ENCODE data around the gene GPSM3.
"Not testable (repeated sequence)": the region's sequence is repeated elsewhere in the genome, so short reads cannot be mapped to it uniquely, and the experiment has no call there.

The GPSM3 gene

DNA sequence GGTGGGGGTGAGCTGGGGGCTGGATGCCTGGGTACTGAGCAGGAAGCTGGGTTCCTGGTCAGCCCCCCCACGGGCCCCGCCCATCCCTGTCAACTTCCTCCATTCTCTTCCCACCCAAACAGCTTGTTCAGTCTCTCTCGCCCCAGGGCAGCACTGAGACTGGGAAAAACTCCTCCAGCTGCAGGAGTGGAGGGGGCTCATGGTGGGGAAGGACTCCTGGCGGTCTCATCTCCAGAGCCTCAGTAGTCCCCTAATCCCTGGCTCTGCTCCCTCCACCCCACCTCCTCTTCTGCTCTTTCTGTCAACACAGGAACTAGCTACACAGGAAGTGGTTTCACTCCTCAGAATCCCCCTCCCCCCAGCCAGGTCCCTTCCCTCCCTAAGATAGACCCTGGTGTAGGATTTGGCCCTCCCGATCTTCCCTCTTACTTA is at the start of gene GPSM3:
TSS of gene GPSM3 (minus strand) at position 36 of the 432 bp plus-strand sequence. CDS start 130 bp downstream, outside the sequence.
- DNase-seq (ENCODE audit: low read depth), result no peak

DNA sequence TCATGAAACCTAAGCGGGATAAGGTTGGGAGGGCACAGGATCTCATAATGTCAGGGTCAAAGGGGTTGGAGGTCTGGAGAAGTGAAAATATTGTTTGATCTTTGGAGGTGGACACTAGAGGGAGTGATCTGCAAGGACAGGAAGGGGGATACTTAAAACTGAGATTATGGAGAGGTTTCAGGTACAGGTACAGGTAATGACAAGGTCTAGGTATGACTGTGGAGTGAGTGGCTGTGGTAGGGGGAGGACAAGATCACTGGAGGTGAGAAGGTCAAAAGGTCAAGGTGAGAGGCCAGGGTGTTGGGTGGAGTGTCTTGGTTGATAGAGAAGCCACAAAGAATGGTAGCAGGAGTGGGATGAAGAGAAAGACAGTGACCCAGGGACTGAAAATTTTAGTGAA is 48.2 kb upstream of the GPSM3 start:
- DNase-seq (ENCODE audit: low read depth), result no peak

DNA sequence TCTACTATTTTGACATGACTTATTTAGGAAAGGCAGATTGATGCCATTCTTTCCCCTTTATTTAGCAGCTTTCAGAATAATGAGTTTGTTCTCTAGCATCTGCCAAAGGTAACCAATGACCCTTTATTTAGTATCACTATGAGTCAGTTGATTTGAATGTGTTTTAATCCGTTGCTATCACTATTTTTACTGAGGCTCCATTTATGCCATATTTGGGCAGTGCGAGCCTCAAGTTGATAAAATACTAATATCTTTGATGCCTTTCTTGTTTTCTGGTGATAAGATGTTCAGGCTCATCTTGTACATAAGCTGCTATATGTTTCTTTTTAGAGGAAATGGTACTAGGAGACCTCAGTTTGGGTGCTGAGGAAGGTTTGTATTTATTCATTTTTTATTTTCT is 47.0 kb upstream of the GPSM3 start:
- DNase-seq (ENCODE audit: low read depth), result no peak

DNA sequence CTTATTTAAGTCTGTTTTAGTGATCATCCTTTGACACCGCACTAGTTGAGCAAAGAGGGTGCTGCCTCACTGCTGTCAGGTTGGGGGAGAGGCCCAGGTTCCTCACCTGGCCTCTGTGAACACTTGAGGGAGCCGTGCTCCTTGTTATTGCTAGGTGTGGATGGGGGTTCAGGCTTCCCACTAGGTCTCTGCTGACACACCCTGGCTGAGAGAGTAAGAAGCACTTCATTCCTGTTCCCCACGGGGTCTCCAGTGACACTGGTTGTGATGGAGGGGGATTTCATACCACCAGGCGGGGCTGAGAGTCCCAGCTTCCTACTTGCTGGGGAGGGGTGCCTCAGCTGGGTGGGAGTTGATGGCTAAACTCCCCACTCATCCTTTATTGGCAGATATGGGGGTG is 42.5 kb upstream of the GPSM3 start:
- no peak for DNase-seq (ENCODE audit: low read depth)

- DNase-seq (ENCODE audit: low read depth), result no peak
Observed at GRCh38 chr6:32226434-32226833, 34.0 kb upstream of the GPSM3 start.

GRCh38 chr6:32224696-32225095 is 32.3 kb upstream of the GPSM3 start:
- no peak for DNase-seq (ENCODE audit: low read depth)

DNA sequence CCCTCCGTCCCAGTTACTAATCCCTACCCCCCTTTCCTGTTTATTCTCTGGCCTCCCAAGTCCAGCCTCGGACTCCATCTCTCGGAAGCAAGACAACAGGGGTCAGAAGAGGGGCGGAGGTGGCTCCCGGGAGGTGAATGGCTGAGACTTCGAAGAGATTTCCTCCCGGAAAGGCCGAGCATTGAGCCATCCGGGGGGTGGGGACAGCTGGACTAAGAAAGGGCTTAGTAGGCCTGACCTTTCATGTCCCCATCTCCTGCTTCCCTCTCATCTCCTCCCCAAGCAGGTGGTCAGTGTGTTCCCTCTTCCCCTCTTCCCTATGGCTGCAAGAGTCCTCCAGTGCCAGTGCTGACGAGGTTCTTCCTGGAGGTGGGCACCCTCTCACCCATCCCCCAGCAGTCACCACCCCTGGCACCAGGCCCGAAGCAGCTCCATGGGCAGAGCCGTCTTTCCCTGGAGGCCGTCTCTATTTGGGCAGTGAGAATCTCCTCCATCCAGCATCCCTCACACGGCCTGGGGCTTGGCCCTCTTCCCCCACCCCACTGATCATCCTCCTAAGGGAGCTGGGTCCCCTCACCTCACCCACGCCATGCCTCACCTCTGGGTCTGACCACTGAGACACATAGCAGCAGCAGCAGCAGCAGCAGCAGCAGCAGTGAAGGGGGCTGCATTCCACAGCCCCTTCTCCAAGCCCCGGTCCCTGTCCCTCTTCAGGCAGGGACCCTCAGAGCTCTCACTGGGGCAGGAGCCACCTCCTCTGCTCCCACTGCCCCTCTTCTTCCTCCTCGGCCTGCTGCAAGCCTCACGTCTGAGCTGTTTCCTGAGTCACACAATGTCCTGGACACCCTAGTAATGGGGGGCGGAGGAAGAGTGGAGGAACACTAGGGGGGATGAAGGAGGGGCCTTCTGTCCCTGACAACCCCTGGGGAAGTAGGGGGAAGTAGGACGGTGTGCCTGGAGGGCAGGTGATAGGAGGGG is 31.1 kb upstream of the GPSM3 start, which contains the start of gene NOTCH4:
TSS of gene NOTCH4 (minus strand) at position 810 of the 978 bp plus-strand sequence. CDS start at position 671, 139 bp downstream.
- no peak for DNase-seq (ENCODE audit: low read depth)

DNA sequence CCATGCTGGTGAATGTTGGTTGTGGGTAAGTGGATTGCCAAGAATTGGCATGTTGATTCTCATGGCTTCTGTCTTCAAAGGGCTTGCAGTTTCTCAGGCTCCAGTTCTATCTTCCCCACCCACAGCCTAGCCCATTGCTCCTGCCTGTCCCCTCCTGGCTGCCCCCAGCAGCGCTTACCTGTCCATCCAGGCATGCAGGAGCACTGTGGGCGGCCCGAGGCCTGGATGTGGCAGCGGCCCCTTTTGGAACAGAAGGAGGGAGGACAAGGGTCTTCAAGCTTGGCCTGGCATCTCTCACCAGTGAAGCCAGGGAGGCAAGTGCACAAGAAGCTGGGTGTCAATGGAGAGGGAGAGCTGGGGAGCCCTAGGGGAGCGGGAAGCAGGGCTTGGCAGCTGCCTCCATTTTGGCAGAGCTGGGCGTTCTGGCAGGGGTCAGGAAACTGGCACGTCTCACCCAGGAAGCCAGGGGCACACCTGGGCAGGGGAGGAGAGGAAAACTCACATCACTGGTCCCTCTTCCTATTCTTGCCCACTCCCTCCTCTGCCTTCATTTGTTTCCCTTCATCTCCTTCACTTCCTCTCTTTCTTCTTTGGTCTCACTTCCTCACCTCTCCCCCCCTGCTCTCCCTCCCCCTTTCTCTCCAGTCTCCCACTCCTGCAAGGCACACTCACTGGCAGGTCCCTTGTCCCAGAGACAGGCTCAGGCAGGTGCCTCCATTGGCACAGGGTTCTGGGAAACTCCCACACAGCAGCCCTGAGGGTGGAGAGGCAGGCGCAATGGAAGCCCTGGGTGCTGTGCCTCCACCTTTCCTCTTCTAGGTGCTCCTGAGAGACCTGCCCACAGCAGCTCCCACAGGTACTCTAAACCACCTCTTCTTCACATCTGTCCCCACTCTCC is 30.1 kb upstream of the GPSM3 start:
- no peak for DNase-seq (ENCODE audit: low read depth)

DNA sequence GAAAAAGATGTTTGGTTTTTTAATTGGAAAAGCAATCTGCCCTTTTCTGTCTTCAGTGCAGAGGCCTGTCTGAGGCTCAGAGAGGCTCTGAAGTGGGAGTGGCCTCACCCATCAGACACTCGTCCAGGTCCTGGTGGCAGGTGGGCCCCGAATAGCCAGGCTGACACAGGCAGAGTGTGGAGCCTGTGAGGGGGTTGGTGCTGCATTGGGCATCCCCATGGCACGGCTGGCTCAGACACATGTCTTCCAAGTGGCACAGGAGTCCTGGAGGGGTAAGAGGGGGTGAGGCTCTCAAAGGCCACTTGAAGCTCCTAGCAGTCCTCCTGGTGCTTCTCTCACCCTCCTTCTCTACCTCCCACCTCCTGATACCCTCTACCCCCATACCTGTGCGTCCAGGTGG is 27.6 kb upstream of the GPSM3 start:
- no peak for DNase-seq (ENCODE audit: low read depth)

GRCh38 chr6:32218167-32218566 is 25.7 kb upstream of the GPSM3 start:
- no peak for DNase-seq (ENCODE audit: low read depth)

- DNase-seq (ENCODE audit: low read depth), result no peak
Observed at GRCh38 chr6:32216998-32217397, 24.6 kb upstream of the GPSM3 start.

DNA sequence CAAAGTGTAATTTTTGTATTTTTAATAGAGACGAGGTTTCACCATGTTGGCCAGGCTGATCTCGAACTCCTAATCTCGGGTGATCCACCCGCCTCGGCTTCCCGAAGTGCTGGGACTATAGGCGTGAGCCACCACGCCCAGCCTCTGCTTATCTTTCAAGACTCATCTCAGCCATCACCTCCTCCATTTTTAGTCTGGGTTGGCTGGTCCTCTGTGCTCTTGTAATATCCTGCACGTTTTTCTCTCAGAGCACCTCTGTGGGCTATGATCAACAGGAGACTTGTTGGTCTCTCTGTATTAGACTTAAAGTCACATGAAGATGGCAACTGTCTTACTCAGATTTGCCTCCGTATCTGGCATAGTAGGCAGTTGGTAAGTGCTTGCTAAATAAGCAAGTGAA is 23.8 kb upstream of the GPSM3 start:
- no peak for DNase-seq (ENCODE audit: low read depth)

GRCh38 chr6:32215617-32216016 is 23.2 kb upstream of the GPSM3 start:
- DNase-seq (ENCODE audit: low read depth), result no peak

GRCh38 chr6:32214126-32214525 is 21.7 kb upstream of the GPSM3 start:
- DNase-seq (ENCODE audit: low read depth), result no peak

- DNase-seq (ENCODE audit: low read depth), result no peak
Observed at GRCh38 chr6:32213649-32214048, 21.2 kb upstream of the GPSM3 start.

DNA sequence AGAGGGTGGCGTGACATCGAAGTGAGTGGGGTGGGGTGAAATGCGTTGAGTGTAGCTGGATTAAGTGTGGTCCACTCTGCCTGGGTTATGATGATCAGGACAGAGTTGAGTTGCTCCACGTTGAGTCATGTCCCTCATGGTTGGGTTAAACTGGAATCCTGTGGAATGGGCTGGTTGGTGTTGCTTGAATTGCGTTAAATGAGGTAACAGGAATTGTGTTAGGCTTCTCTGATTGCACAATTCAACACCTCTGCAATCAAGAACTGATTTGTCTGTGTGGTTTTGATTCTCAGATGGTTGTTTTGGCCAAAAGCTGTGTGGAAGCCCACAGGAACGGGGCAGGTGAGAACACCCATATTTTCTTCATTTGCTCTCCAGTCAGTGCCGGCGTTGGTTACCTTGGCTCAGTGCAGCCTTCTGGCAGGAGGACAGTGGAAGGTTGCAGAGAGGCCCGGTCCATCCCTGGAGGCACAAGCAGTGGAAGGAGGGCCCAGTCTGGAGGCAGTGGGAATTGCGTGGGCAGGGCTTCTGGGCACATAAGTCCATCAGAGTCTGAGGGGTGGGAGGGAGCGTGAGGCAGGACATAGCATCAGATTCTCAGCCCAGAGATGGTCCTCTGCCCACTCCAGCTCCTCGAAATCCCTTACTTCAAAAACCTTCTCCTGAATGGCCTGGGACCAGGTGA is 19.8 kb upstream of the GPSM3 start:
- no peak for DNase-seq (ENCODE audit: low read depth)

- not testable (repeated sequence) for DNase-seq (ENCODE audit: low read depth)
Observed at GRCh38 chr6:32211432-32211831, 19.0 kb upstream of the GPSM3 start.

- DNase-seq (ENCODE audit: low read depth), result no peak
Observed at GRCh38 chr6:32210191-32210601, 17.8 kb upstream of the GPSM3 start.

GRCh38 chr6:32208996-32209395 is 16.6 kb upstream of the GPSM3 start:
- DNase-seq (ENCODE audit: low read depth), result no peak

DNA sequence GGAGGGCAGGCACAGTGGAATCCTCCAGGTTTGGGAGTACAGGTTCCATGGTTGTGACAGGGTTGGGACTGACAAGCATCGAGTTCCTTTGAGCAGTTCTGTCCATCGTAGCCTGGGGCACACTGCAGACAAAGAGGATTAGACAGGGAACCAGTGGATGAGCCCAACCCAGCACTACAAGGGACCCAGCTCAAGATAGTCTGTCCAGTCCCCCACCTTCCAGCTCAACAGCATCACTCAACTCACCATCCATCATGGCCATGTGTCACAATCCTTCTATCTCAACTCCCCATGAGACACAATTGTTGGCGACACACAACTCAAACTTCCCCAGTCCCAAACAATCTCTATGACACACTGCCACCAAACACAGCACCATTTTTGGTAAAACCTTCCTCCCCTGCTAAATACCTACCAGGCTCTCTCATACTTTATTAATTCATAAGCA is 11.8 kb upstream of the GPSM3 start:
- no peak for DNase-seq (ENCODE audit: low read depth)

GRCh38 chr6:32203426-32204267 is 11.2 kb upstream of the GPSM3 start:
- no peak for DNase-seq (ENCODE audit: low read depth)

Data from activated T-cell treated with anti-CD3 and anti-CD28 coated beads for 48 hours (primary cell).